Adrenal gland (tissue), 19 donors: ENCODE measurements around the gene RNF4. TPM values are rescaled to one million over a fixed set of nuclear protein-coding genes. Genes with fewer than 3 reads are reported as not detected.

Source experiments
- DNase-seq, 7 donors: peaks; one replicate each; pipeline ENCODE4 v3.0.0-alpha.2; 2019 to 2020
- H3K27ac ChIP-seq, 5 donors: fragments of 200-600 bp; sonication (generic) in 4 of 5; 1 replicate in 3 of 5; 2 replicates in 2 of 5; pipeline versions ENCODE4 v1.5.1 to v1.8.0; 2016 to 2020; ENCODE audit warnings: mild to moderate bottlenecking in 1 of 5
- H3K27me3 ChIP-seq: fragments of 200-600 bp; 2 replicates; pipeline ENCODE4 v1.8.0; 2021
- H3K36me3 ChIP-seq, 2 donors: fragments of 200-600 bp; replicated peaks in 1 of 2; 1 replicate in 1 of 2; 2 replicates in 1 of 2; pipeline versions ENCODE4 v1.5.1 to v1.8.0; 2018 to 2022
- H3K4me1 ChIP-seq, 2 donors: fragments of 200-600 bp; replicated peaks in 1 of 2; 1 replicate in 1 of 2; 2 replicates in 1 of 2; pipeline versions ENCODE4 v1.5.1 to v1.8.0; 2018 to 2021
- H3K4me3 ChIP-seq, 4 donors: fragments of 200-600 bp; sonication (generic) in 3 of 4; one replicate each; pipeline ENCODE4 v1.5.1; 2016 to 2018
- H3K9me3 ChIP-seq, 3 donors: fragments of 200-600 bp; sonication (generic) in 1 of 3; replicated peaks in 1 of 3; 1 replicate in 2 of 3; 2 replicates in 1 of 3; pipeline versions ENCODE4 v1.5.1 to v1.8.0; 2016 to 2021
- CTCF ChIP-seq, 6 experiments: fragments of 450-650 bp in 4 of 6; fragments of 200-600 bp in 2 of 6; sonication (generic) in 1 of 6; IDR thresholded peaks; 1 replicate in 5 of 6; 2 replicates in 1 of 6; pipeline versions ENCODE4 v1.5.1 to v1.8.0; 2016 to 2021; ENCODE audit warnings: antibody characterized with exemption in 6 of 6, mild to moderate bottlenecking in 2 of 6, moderate library complexity in 1 of 6
- POLR2A ChIP-seq, 2 donors: fragments of 450-650 bp; IDR thresholded peaks; one replicate each; pipeline ENCODE4 v1.6.1; 2017; ENCODE audit warnings: antibody characterized with exemption in 2 of 2, mild to moderate bottlenecking in 2 of 2, moderate library complexity in 1 of 2
- WGBS, 4 donors: extraction: QIAGEN DNeasy Blood & Tissue Kit in 2 of 4; methylation state at CpG; one replicate each; pipeline versions ENCODE4 v1.1.5 to v1.1.7; 2013 to 2017; 5-methylcytosine and 5-hydroxymethylcytosine counted together
- intact Hi-C, 2 donors: fragments of 100-400 bp; cut with DNase I; formaldehyde crosslinking; loops; one replicate each; pipeline versions ENCODE4 v1.14.1 to v1.15.0; 2022 to 2023
- long read RNA-seq, 10 donors: library from polyadenylated mRNA in 3 of 10; unstranded in 2 of 10; stranded (forward) in 1 of 10; transcript quantifications; one replicate each; pipeline ENCODE4 v2.0.0 and lab custom pipeline, GENCODE V29; 2021 to 2026
- polyA plus RNA-seq, 3 donors: library from polyadenylated mRNA; stranded (reverse); fragments of 200-250 nt in 2 of 3; fragments of 350-450 nt in 1 of 3; fragmentation: Illumina TruSeq in 1 of 3; extraction: RNeasy Lipid Tissue Mini Kit (QIAGEN cat#74804) in 1 of 3; gene quantifications; one replicate each; pipeline ENCODE4 v1.2.3, GENCODE V29; 2013 to 2014
- total RNA-seq, 9 donors: library from RNA; depleted of rRNA in 4 of 9; stranded (reverse); fragments of >200 nt in 4 of 9; fragments of 120-200 nt in 1 of 9; fragmentation: NEBNext Ultra II Directional in 1 of 9; extraction: Animal tissue kit (Norgen Biotek cat#: 25700) in 1 of 9; gene quantifications; one replicate each; pipeline versions ENCODE4 v1.1.0 to v1.2.4, GENCODE V29; 2013 to 2023
- donor health status: healthy with polysubstance abuse.
- donor health status: Bipolar disorder and iron deficiency.
- donor health status: DM: yes; HTN: yes; CAD: no.
- donor health status: DM: no; HTN: no; CAD: no.
- donor health status: DM: no; HTN: no; CAD: no.
- donor health status: DM: yes; HTN: yes; CAD: no.

The RNF4 gene
- total RNA-seq = 10 to 100 TPM; 40.7 to 78.6 (median 50.2) TPM
- 10 to 100 TPM; 14.5 to 84.1 (median 18.7) TPM for polyA plus RNA-seq
- long read RNA-seq, donor 1, partial matches to known transcripts = 18 of 20 reads
- long read RNA-seq, donor 1, other reads (novel, unspliced or antisense) = 0 of 20 reads
- long read RNA-seq, donor 2, partial matches to known transcripts = 0 of 8 reads
- long read RNA-seq, donor 2, other reads (novel, unspliced or antisense) = 8 of 8 reads
- long read RNA-seq, donor 3, partial matches to known transcripts = 15 of 30 reads
- long read RNA-seq, donor 3, other reads (novel, unspliced or antisense) = 15 of 30 reads
- long read RNA-seq, donor 4, partial matches to known transcripts = 5 of 19 reads
- long read RNA-seq, donor 4, other reads (novel, unspliced or antisense) = 14 of 19 reads
- long read RNA-seq, donor 5, partial matches to known transcripts = 4 of 80 reads
- long read RNA-seq, donor 5, other reads (novel, unspliced or antisense) = 76 of 80 reads
- long read RNA-seq, donor 6, partial matches to known transcripts = 2 of 16 reads
- long read RNA-seq, donor 6, other reads (novel, unspliced or antisense) = 14 of 16 reads
- long read RNA-seq, donor 7, partial matches to known transcripts = 0 of 14 reads
- long read RNA-seq, donor 7, other reads (novel, unspliced or antisense) = 11 of 14 reads
- long read RNA-seq, donor 8, partial matches to known transcripts = 6 of 32 reads
- long read RNA-seq, donor 8, other reads (novel, unspliced or antisense) = 25 of 32 reads
- long read RNA-seq, donor 9, partial matches to known transcripts = 8 of 8 reads
- long read RNA-seq, donor 9, other reads (novel, unspliced or antisense) = 0 of 8 reads
- long read RNA-seq, donor 10, partial matches to known transcripts = 0 of 11 reads
- long read RNA-seq, donor 10, other reads (novel, unspliced or antisense) = 11 of 11 reads

GRCh38 chr4:2468456-2469191 lies at the start of gene RNF4:
RNF4 (plus strand) TSS chr4:2469106; CDS start chr4:2490494, 21,388 bp downstream.
- intact Hi-C loops = no loop called here
- WGBS, 4 donors = 0 to 3% (median 1%) methylated on average over 17 to 74 of the region's 74 CpGs

GRCh38 chr4:2419814-2420213 lies 49.1 kb upstream of the RNF4 start:
- peak overlapping the region in 1 of 4 donors; percentile 86 for H3K4me3 ChIP-seq
- no peaks in the 10 kb centered on the region for H3K9me3 ChIP-seq
- no peak for TF ChIP-seq CTCF (IDR thresholded peaks at IDR 0.05)
- no peak for TF ChIP-seq POLR2A (IDR thresholded peaks at IDR 0.05)
- intact Hi-C loops = no loop called here
- H3K4me1 ChIP-seq = peaks cover 11 to 14% of the 10 kb centered on the region in 2 donors
- peak overlapping the region in 2 of 5 donors; percentile 25 to 63 for H3K27ac ChIP-seq
- H3K36me3 ChIP-seq = no peaks in the 10 kb centered on the region
- no peaks in the 10 kb centered on the region for H3K27me3 ChIP-seq
- DNase-seq = peak; percentile 48 to 91 (median 80)
- WGBS, 4 donors = 23 to 33% (median 29%) methylated on average over 9 of the region's 9 CpGs

More at GRCh38 chr4:2468456-2469191, at the start of gene RNF4:
- no peaks in the 10 kb centered on the region for H3K27me3 ChIP-seq
- TF ChIP-seq POLR2A (IDR thresholded peaks at IDR 0.05) (peak; percentile 44 to 79), CTCF (IDR thresholded peaks at IDR 0.05) (no peak)
- H3K4me1 ChIP-seq = peaks cover 16 to 28% of the 10 kb centered on the region in 2 donors
- peaks cover 0 to 17% of the 10 kb centered on the region in 2 donors for H3K36me3 ChIP-seq
- peak within 1 kb of the TSS; percentile 70 to 94 (median 79) for H3K27ac ChIP-seq
- DNase-seq = peak; percentile 94 to 98 (median 96)
- peak within 1 kb of the TSS; percentile 58 to 98 (median 80) for H3K4me3 ChIP-seq
- H3K9me3 ChIP-seq = no peaks in the 10 kb centered on the region

- DNase-seq = no peak
- H3K9me3 ChIP-seq = no peaks in the 10 kb centered on the region
- H3K27me3 ChIP-seq = no peaks in the 10 kb centered on the region
- WGBS, 4 donors = 86 to 89% (median 88%) methylated on average over 6 of the region's 6 CpGs
- intact Hi-C loops = no loop called here
- H3K36me3 ChIP-seq = no peaks in the 10 kb centered on the region
- H3K27ac ChIP-seq = no peak overlapping the region
- H3K4me1 ChIP-seq = peaks cover 11 to 14% of the 10 kb centered on the region in 2 donors
- no peak for TF ChIP-seq CTCF (IDR thresholded peaks at IDR 0.05)
- TF ChIP-seq POLR2A (IDR thresholded peaks at IDR 0.05) = no peak
- H3K4me3 ChIP-seq = no peak overlapping the region
Observed at GRCh38 chr4:2421928-2422327, 47.0 kb upstream of the RNF4 start.
